NCI-H345 treated with DMSO at 0.1 percent for 48 hours (cell line): ENCODE measurements around the gene CRMP1.
"Not testable (repeated sequence)": the region's sequence is repeated elsewhere in the genome, so short reads cannot be mapped to it uniquely, and the experiment has no call there.

Experiments
- DNase-seq: peaks from one replicate; lab custom pipeline; 2025; ENCODE audit not compliant: unreplicated experiment; lab: John Stamatoyannopoulos, UW

The CRMP1 gene

DNA sequence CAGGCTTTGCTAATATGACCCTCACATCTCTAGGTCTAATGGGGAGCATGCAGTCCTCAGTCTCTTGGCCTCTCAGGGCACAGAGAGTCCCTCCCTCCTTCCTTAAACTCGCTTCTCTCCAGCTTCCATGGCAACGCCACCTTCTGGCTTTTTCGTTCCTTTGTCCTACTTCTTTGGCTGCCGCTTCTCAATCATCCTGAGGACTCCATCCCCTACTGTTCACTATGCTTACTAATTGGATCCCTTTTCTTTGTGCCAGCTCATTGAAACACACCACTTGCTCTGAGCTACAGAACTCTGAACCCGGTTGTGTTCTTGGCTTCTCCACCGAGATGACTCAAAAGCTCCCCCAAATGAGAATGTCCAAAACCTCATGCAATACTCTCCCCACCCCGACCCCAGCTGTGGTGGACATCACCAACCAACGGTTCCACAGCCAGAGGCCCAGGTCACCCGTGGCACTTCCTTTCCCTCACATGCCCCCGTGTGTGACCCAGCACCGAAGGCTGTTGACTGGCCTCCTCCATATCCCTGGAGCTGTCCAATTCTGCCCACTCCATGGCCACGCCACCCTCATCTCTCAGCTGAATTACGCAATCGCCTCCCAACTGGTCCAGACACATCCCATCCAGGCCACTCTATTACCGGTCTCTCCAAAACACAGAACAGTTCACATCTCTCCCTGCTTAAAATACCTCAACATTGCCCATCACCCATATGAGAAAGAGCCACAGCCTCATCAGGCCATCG lies 34.7 kb downstream of the CRMP1 start:
- DNase-seq: no peak

DNA sequence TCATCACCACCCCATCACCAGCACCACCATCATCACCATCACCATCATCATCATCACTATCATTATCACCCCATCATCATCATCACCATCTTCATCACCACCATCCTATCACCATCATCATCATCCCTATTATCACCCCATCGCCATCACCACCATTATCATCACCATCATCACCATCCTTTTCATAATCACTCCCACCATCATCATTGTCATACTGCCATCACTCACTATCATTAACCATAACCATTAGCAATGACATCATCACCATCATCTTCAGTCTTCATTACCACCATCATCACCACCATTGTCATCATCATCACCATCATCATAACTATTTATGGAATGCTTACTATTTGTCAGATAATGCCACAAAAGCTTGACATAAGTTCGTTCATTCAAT lies 35.7 kb downstream of the CRMP1 start:
- DNase-seq: no peak

DNA sequence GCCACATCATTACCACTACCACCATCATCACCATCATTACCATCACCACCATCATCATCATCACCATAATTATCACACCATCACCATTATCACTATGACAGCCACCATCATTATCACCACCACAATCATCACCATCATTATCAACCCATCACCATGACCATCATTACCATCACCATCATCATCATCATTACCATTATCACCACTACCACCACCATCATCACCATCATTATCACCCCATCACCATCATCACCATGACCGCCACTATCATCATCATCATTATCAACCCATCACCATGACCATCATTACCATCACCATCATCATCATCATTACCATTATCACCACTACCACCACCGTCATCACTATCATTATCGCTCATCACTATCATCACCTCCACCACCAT lies 36.5 kb downstream of the CRMP1 start:
- not testable (repeated sequence) for DNase-seq

- no peak for DNase-seq
Observed at GRCh38 chr4:5854929-5855328, 38.0 kb downstream of the CRMP1 start.

DNA sequence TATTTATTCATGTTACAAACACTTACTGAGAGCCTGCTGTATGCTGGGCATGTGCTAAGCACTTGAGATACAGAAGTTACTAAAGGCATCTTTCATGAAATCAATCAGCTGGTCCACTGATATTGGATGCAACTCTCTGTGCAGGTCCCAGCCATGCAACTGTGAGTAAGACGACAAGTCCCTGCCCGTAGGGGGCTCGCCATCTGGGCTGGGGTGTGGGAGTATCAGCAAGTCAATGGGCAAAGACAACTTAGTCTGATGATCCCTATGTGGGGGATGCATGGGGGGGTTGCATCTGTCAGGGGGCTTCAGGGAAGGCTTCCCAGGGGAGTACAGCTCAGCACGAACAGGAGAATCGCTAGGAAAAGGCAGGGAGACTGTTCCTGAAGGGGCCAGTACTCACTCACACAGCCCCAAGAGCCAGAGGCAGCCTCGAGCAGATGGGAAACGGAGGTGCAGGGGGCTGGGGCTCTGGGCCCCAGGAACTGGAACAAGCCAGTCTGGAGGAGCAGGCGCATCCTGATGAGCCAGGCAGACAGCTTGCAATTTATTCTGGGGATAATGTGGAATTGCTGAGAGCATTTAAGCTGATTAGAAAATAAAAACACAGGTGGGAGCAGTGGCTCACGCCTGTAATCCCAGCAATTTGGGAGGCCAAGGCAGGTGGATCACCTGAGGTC lies 40.2 kb downstream of the CRMP1 start:
- DNase-seq: no peak

GRCh38 chr4:5851637-5852301 lies 41.1 kb downstream of the CRMP1 start:
- DNase-seq: no peak

- DNase-seq: no peak
Observed at GRCh38 chr4:5845035-5845905, 47.6 kb downstream of the CRMP1 start.

GRCh38 chr4:5843573-5844530 lies 49.0 kb downstream of the CRMP1 start:
- DNase-seq: no peak

GRCh38 chr4:5842456-5842855 lies 50.4 kb downstream of the CRMP1 start:
- no peak for DNase-seq

GRCh38 chr4:5839751-5840674 lies 52.9 kb downstream of the CRMP1 start:
- DNase-seq: no peak

DNA sequence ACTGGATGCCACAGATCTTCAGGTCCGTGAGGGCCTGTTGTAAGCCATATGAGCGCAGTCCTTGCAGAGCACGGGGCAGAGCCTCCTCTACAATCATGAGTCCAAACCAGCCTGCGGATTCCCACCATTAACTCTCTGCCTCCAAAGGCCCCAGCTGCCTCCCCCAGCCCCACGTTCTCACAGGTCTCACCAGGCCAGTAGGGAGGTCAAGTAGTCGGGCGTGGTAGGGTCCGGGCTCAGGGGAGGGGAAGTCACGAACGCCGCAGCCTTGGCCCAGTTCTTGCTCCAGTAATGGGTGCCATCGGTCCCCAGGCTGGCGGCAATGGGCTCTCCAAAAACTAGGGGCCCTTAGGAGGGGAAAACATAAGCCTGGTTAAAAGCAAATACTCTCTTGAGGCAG lies 53.6 kb downstream of the CRMP1 start:
- no peak for DNase-seq

- not testable (repeated sequence) for DNase-seq
Observed at GRCh38 chr4:5837483-5837882, 55.4 kb downstream of the CRMP1 start.

- no peak for DNase-seq
Observed at GRCh38 chr4:5836943-5837342, 55.9 kb downstream of the CRMP1 start.

DNA sequence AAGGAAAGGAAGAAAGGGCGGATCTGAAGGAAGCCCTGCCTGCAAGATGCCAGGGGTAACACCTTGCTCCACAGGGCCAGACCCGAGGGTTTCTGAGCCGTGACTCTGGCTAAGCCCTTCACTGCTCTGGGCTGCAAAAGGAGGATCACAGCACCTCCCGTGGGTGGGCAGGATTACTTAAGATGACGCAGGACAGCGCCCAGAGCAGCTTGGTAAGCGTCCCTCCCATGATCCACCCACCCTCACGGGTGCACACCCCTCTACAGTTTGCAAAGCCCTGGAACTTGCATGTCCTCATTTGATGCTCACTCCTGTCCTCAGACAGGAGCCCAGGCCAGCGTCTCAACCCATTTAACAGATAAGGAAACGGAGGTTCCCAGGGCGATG lies 64.9 kb downstream of the CRMP1 start:
- no peak for DNase-seq

GRCh38 chr4:5827108-5828004 lies 65.5 kb downstream of the CRMP1 start:
- DNase-seq: no peak

- no peak for DNase-seq
Observed at GRCh38 chr4:5826437-5827107, 66.3 kb downstream of the CRMP1 start.

DNA sequence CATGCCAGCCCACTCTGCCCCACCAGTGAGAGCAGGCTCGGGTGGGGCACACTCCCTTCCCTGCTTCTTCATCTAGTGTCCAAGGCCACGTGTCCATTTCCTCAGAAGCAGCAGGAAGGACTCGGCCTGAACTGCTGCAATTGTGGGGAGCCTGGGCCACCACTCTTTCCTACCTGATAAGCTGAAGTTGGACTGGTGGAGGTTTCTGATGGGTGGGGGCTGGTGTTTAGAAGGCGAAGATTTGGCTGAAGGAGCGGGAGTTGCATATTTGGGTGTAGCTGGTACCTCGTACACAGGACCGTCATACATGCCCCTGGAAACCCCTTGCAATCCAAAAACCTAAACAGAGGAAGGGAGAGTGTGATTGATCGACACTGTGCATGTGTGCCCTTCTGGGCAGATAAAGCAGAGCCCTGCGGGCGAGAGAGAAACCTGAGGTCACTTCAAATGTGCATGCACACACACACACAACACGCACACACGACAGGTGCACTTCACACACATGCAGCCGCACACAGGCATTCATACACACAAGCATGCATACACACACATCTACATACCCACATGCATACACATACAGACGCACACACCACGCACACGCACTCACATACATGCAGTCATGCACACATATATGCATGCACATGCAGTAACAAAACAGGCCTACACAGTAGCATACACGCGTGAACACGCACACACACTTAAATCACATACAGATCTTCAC lies 67.4 kb downstream of the CRMP1 start:
- DNase-seq: no peak
